ENCODE measurements around the gene ARMC6. TPM values are rescaled to one million over a fixed set of nuclear protein-coding genes. Genes with fewer than 3 reads are reported as not detected.

Gene ARMC6
- total and polyA plus RNA-seq, 4 donors: 23.9 to 38.3 (median 29.9) TPM

- H3K27me3 ChIP-seq (ENCODE audit: control insufficient read depth in 4 of 4, insufficient read depth in 4 of 4, low read length in 3 of 4): no peaks in the 10 kb centered on the region
- H3K36me3 ChIP-seq (ENCODE audit: control insufficient read depth in 4 of 4, insufficient read depth in 3 of 4, low read depth in 1 of 4, low read length in 3 of 4): peaks cover 14 to 44% (median 25%) of the 10 kb centered on the region in 4 donors
- H3K4me3 ChIP-seq (ENCODE audit: low read depth in 1 of 3, low read length in 3 of 3): no peak overlapping the region
- peaks cover 0 to 13% (median 10%) of the 10 kb centered on the region in 4 donors for H3K4me1 ChIP-seq (ENCODE audit: control insufficient read depth in 4 of 4, insufficient read depth in 4 of 4, low read length in 3 of 4)
- DNase-seq (ENCODE audit: low spot score): no peak
- no peak overlapping the region for H3K27ac ChIP-seq (ENCODE audit: low read depth in 1 of 2, low read length in 2 of 2)
- WGBS: 88% methylated on average over 6 of the region's 6 CpGs
- TF ChIP-seq EGR1 (IDR thresholded peaks at IDR 0.05; ENCODE audit: low read depth in 2 of 2): no peak
- no peak for TF ChIP-seq CTCF (IDR thresholded peaks at IDR 0.05; ENCODE audit: low read depth, low read length, missing input control)
- TF ChIP-seq ZBTB33 (IDR thresholded peaks at IDR 0.05): no peak
- TF ChIP-seq JUND (IDR thresholded peaks at IDR 0.05): no peak
- no peak for TF ChIP-seq NR2F2 (IDR thresholded peaks at IDR 0.05)
- TF ChIP-seq ATF3 (IDR thresholded peaks at IDR 0.05): no peak
- no peak for TF ChIP-seq HNF4G (IDR thresholded peaks at IDR 0.05)
- no peak for TF ChIP-seq TAF1 (conservative IDR thresholded peaks at IDR 0.05)
- no peak for TF ChIP-seq HNF4A (conservative IDR thresholded peaks at IDR 0.05)
- no peak for TF ChIP-seq MAX (IDR thresholded peaks at IDR 0.05)
- no peak for TF ChIP-seq FOXA1 (IDR thresholded peaks at IDR 0.05)
- no peak for TF ChIP-seq GABPA (IDR thresholded peaks at IDR 0.05 in 1 of 2, conservative IDR thresholded peaks at IDR 0.05 in 1 of 2)
- TF ChIP-seq REST (IDR thresholded peaks at IDR 0.05): no peak
- no peak for TF ChIP-seq YY1 (IDR thresholded peaks at IDR 0.05)
- no peak for TF ChIP-seq RXRA (IDR thresholded peaks at IDR 0.05)
- TF ChIP-seq SP1 (IDR thresholded peaks at IDR 0.05): no peak
- no peak for TF ChIP-seq RAD21 (IDR thresholded peaks at IDR 0.05)
- no peak overlapping the region for H3K9ac ChIP-seq (ENCODE audit: low read depth in 1 of 2, low read length in 2 of 2)
- H3K9me3 ChIP-seq (ENCODE audit: control insufficient read depth in 4 of 4, low read length in 3 of 4): no peaks in the 10 kb centered on the region
Measured at GRCh38 chr19:18996796-18997394, 36.5 kb upstream of the ARMC6 start.
